Neural progenitor cell (in vitro differentiated cells): ENCODE data around the gene PPP1R15B.

Source experiments
- EZH2 ChIP-seq: fragments of 200-600 bp; sonication (generic); IDR thresholded peaks from 2 replicates; pipeline ENCODE4 v1.6.1; 2017; ENCODE audit warnings: antibody characterized with exemption, mild to moderate bottlenecking, moderate library complexity
- TF ChIP-seq, protein P1 (sequence below): fragments of 200-600 bp; sonication (generic); IDR thresholded peaks from 2 replicates; pipeline ENCODE4 v1.5.1; 2017; ENCODE audit warnings: antibody characterized with exemption, mild to moderate bottlenecking

- TF ChIP-seq, protein P1, sequence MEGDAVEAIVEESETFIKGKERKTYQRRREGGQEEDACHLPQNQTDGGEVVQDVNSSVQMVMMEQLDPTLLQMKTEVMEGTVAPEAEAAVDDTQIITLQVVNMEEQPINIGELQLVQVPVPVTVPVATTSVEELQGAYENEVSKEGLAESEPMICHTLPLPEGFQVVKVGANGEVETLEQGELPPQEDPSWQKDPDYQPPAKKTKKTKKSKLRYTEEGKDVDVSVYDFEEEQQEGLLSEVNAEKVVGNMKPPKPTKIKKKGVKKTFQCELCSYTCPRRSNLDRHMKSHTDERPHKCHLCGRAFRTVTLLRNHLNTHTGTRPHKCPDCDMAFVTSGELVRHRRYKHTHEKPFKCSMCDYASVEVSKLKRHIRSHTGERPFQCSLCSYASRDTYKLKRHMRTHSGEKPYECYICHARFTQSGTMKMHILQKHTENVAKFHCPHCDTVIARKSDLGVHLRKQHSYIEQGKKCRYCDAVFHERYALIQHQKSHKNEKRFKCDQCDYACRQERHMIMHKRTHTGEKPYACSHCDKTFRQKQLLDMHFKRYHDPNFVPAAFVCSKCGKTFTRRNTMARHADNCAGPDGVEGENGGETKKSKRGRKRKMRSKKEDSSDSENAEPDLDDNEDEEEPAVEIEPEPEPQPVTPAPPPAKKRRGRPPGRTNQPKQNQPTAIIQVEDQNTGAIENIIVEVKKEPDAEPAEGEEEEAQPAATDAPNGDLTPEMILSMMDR = peak; percentile 8
- no peak for TF ChIP-seq EZH2
Observed at GRCh38 chr1:204357551-204358490, 53.8 kb downstream of the PPP1R15B start.
